K562 (cell line): ENCODE results near the gene OPRD1. TPM values are rescaled to one million over a fixed set of nuclear protein-coding genes. Genes with fewer than 3 reads are reported as not detected.

Experiments
- ARID3A ChIP-seq: IDR thresholded peaks from 2 replicates; pipeline ENCODE4 v1.6.1; 2012; ENCODE audit warnings: low read depth, low read length, improper control_type of control experiment, borderline replicate concordance
- CREM ChIP-seq: IDR thresholded peaks from 2 replicates; pipeline ENCODE4 v1.6.1; 2014; ENCODE audit warnings: antibody characterized with exemption, low read depth
- DIDO1 ChIP-seq: fragments of 450-650 bp; IDR thresholded peaks from 2 replicates; pipeline ENCODE4 v1.6.1; 2016; ENCODE audit warnings: low read depth, missing biosample characterization, missing genetic modification characterization
- GABPA ChIP-seq: fragments of 200-800 bp; sonication (Bioruptor generic); conservative IDR thresholded peaks from 2 replicates; pipeline ENCODE4 v1.6.1; 2016; ENCODE audit warnings: low read depth, missing genetic modification characterization, missing compliant biosample characterization
- HBP1 ChIP-seq: fragments of 450-650 bp; formaldehyde crosslinking; IDR thresholded peaks from 2 replicates; pipeline ENCODE4 v1.4.0; 2022; ENCODE audit warnings: missing genetic modification characterization
- HDAC1 ChIP-seq, 2 experiments: fragments of 450-650 bp; IDR thresholded peaks; 2 replicates each; pipeline ENCODE4 v1.6.1; 2016 to 2017; ENCODE audit warnings: inconsistent platforms in 1 of 2, mild to moderate bottlenecking in 1 of 2, moderate library complexity in 1 of 2
- HLTF ChIP-seq: fragments of 450-650 bp; IDR thresholded peaks from 2 replicates; pipeline ENCODE4 v1.6.1; 2016
- MCM7 ChIP-seq, 2 experiments: fragments of 450-650 bp; IDR thresholded peaks; 2 replicates each; pipeline ENCODE4 v1.6.1; 2016 to 2018
- POLR3G ChIP-seq: IDR thresholded peaks from 2 replicates; pipeline ENCODE4 v1.6.1; 2011; ENCODE audit not compliant: insufficient read length, insufficient replicate concordance; ENCODE audit errors: extremely low read depth
- RB1 ChIP-seq: fragments of 450-650 bp; IDR thresholded peaks from 2 replicates; pipeline ENCODE4 v1.6.1; 2017; ENCODE audit warnings: low read depth, mild to moderate bottlenecking
- RBM17 ChIP-seq: fragments of 200-400 bp; formaldehyde crosslinking; IDR thresholded peaks from 2 replicates; pipeline ENCODE4 v1.6.1; 2017; ENCODE audit warnings: low read depth, mild to moderate bottlenecking, low read length, borderline replicate concordance
- RBM39 ChIP-seq: fragments of 200-400 bp; formaldehyde crosslinking; optimal IDR thresholded peaks from 2 replicates; pipeline ENCODE3; 2018; ENCODE audit warnings: low read depth, low read length
- XRCC5 ChIP-seq: fragments of 200-400 bp; formaldehyde crosslinking; IDR thresholded peaks from 2 replicates; pipeline ENCODE4 v1.6.1; 2017; ENCODE audit warnings: low read depth, mild to moderate bottlenecking, low read length
- ZNF518B ChIP-seq: fragments of 250-450 bp; sonication (Bioruptor Pico); IDR thresholded peaks from 2 replicates; pipeline ENCODE4 v1.5.0; 2021; ENCODE audit warnings: mild to moderate bottlenecking, moderate library complexity
- polyA plus RNA-seq, 8 experiments: library from polyadenylated mRNA; depleted of rRNA in 4 of 8; stranded (reverse) in 5 of 8; unstranded in 3 of 8; fragments of >200 nt; fragmentation: Nextera tagmentation in 2 of 8; fragmentation: Illumina TruSeq in 1 of 8; extraction: Ambion mirVana in 2 of 8; extraction: Trizol in 1 of 8; gene quantifications; 2 replicates each; pipeline versions ENCODE4 v1.2.1 to v1.2.3, GENCODE V29; 2011 to 2014; ENCODE audit warnings: inconsistent platforms in 1 of 8, missing spikeins in 1 of 8
- total RNA-seq, 7 experiments: library from RNA; depleted of rRNA in 6 of 7; stranded (reverse); fragments of >200 nt in 6 of 7; fragmentation: Illumina TruSeq in 2 of 7; extraction: Trizol in 2 of 7; gene quantifications; 2 replicates each; pipeline versions ENCODE4 v1.2.1 to v1.2.3, GENCODE V29; 2011 to 2021; ENCODE audit warnings: low replicate concordance in 1 of 7
- TF ChIP-seq, protein P1 (sequence below): fragments of 200-800 bp; sonication (Bioruptor generic); IDR thresholded peaks from 2 replicates; pipeline ENCODE4 v1.6.1; 2017; ENCODE audit warnings: missing genetic modification characterization, missing compliant biosample characterization
- TF ChIP-seq, protein P2 (sequence below): fragments of 450-650 bp; IDR thresholded peaks from 2 replicates; pipeline ENCODE4 v1.7.0; 2016; ENCODE audit warnings: borderline replicate concordance

OPRD1 gene
- total and polyA plus RNA-seq, 9 of the 15 experiments (the other 6 are each of a cell fraction or from before 2014, with no cell fraction given), result under 0.01 to 0.03 (median under 0.01) TPM; not detected in 6

GRCh38 chr1:28882009-28882628 lies 70.1 kb downstream of the OPRD1 start (continued):
- TF ChIP-seq ARID3A (peak; percentile 84; the same call in 1 of the 2 replicates), GABPA (tag) (peak; percentile 84), DIDO1 (no peak), MCM7 (IDR thresholded peaks at IDR 0.05) (no peak), RBM39 (peak; percentile 69), HDAC1 (IDR thresholded peaks at IDR 0.05) (peak; percentile 74 to 95; a peak in 3 of 4 replicates), ZNF518B (CRISPR knock-in tag) (no peak), XRCC5 (peak; percentile 96), HBP1 (peak; percentile 79; the same call in 1 of the 2 replicates), POLR3G (no peak), RB1 (peak; percentile 93), RBM17 (no peak), CREM (peak; percentile 62), HLTF (peak; percentile 82; the same call in 1 of the 2 replicates)
- TF ChIP-seq, protein P1, sequence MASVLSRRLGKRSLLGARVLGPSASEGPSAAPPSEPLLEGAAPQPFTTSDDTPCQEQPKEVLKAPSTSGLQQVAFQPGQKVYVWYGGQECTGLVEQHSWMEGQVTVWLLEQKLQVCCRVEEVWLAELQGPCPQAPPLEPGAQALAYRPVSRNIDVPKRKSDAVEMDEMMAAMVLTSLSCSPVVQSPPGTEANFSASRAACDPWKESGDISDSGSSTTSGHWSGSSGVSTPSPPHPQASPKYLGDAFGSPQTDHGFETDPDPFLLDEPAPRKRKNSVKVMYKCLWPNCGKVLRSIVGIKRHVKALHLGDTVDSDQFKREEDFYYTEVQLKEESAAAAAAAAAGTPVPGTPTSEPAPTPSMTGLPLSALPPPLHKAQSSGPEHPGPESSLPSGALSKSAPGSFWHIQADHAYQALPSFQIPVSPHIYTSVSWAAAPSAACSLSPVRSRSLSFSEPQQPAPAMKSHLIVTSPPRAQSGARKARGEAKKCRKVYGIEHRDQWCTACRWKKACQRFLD (CRISPR knock-in tag), result peak; percentile 54; the same call in 1 of the 2 replicates
- TF ChIP-seq, protein P2, sequence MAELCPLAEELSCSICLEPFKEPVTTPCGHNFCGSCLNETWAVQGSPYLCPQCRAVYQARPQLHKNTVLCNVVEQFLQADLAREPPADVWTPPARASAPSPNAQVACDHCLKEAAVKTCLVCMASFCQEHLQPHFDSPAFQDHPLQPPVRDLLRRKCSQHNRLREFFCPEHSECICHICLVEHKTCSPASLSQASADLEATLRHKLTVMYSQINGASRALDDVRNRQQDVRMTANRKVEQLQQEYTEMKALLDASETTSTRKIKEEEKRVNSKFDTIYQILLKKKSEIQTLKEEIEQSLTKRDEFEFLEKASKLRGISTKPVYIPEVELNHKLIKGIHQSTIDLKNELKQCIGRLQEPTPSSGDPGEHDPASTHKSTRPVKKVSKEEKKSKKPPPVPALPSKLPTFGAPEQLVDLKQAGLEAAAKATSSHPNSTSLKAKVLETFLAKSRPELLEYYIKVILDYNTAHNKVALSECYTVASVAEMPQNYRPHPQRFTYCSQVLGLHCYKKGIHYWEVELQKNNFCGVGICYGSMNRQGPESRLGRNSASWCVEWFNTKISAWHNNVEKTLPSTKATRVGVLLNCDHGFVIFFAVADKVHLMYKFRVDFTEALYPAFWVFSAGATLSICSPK, result no peak
